ENCODE results near the gene PIWIL1.

The PIWIL1 gene

DNA sequence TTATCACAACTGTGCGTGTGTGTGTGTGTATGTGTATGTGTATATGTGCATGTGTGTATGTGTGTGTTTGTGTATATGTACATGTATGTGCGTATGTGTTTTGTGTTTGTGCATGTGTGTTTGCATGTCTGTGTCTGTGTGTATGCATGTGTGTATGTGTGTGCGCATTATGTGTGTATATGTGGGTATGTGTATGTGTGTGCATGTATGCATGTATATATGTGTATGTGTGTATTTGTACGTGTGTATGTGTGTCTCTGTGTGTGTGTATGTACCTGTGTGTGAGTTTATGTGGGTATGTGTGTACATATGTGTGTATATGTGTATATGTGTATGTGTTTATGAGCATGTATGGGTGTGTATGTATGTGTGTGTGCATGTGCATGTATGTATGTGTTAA lies 37.6 kb upstream of the PIWIL1 start:
- Histone ChIP-seq H3K9me2 (replicated peaks; ENCODE audit: insufficient read depth, low read length) (no peaks in the 10 kb centered on the region), H3K4me3 (ENCODE audit: insufficient read depth, low read length, poor library complexity, severe bottlenecking) (no peak overlapping the region), H3K27ac (ENCODE audit: low read depth, low read length) (no peak overlapping the region), H3K4me2 (ENCODE audit: low read depth, low read length, poor library complexity, severe bottlenecking) (no peak overlapping the region), H3K27me3 (ENCODE audit: low read length) (no peaks in the 10 kb centered on the region), H3K36me3 (ENCODE audit: low read length) (no peaks in the 10 kb centered on the region), H3K9me3 (ENCODE audit: insufficient read depth, low read length) (no peaks in the 10 kb centered on the region; the same call in 1 of the 2 replicates), H3K79me2 (ENCODE audit: insufficient read depth, low read length) (no peaks in the 10 kb centered on the region), H4K20me1 (ENCODE audit: low read depth, low read length) (no peaks in the 10 kb centered on the region), H3K9ac (ENCODE audit: low read length) (no peak overlapping the region), H3F3A (ENCODE audit: insufficient read depth) (no peaks in the 10 kb centered on the region), H2AFZ (ENCODE audit: low read depth, low read length, severe bottlenecking) (no peak overlapping the region)
- TF ChIP-seq EZH2phosphoT487 (conservative IDR thresholded peaks at IDR 0.05; ENCODE audit: low read length) (no peak), CTCF (IDR thresholded peaks at IDR 0.05; ENCODE audit: insufficient read depth, low read length, poor library complexity, severe bottlenecking) (no peak)

GRCh38 chr12:130300737-130301535 lies 36.8 kb upstream of the PIWIL1 start:
- no peak overlapping the region for H3K4me3 ChIP-seq (ENCODE audit: insufficient read depth, low read length, poor library complexity, severe bottlenecking)
- TF ChIP-seq EZH2phosphoT487 (conservative IDR thresholded peaks at IDR 0.05; ENCODE audit: low read length) (no peak), CTCF (IDR thresholded peaks at IDR 0.05; ENCODE audit: insufficient read depth, low read length, poor library complexity, severe bottlenecking) (no peak)
- no peaks in the 10 kb centered on the region; the same call in 1 of the 2 replicates for H3K9me3 ChIP-seq (ENCODE audit: insufficient read depth, low read length)
- H2AFZ ChIP-seq (ENCODE audit: low read depth, low read length, severe bottlenecking), result no peak overlapping the region
- H3K79me2 ChIP-seq (ENCODE audit: insufficient read depth, low read length), result no peaks in the 10 kb centered on the region
- H3K4me2 ChIP-seq (ENCODE audit: low read depth, low read length, poor library complexity, severe bottlenecking), result no peak overlapping the region
- H3K27me3 ChIP-seq (ENCODE audit: low read length), result no peaks in the 10 kb centered on the region
- no peaks in the 10 kb centered on the region for H3K36me3 ChIP-seq (ENCODE audit: low read length)
- H4K20me1 ChIP-seq (ENCODE audit: low read depth, low read length), result no peaks in the 10 kb centered on the region
- no peaks in the 10 kb centered on the region for H3F3A ChIP-seq (ENCODE audit: insufficient read depth)
- H3K9me2 ChIP-seq (replicated peaks; ENCODE audit: insufficient read depth, low read length), result no peaks in the 10 kb centered on the region
- no peak overlapping the region for H3K27ac ChIP-seq (ENCODE audit: low read depth, low read length)
- no peak overlapping the region for H3K9ac ChIP-seq (ENCODE audit: low read length)

- Histone ChIP-seq H3F3A (ENCODE audit: insufficient read depth) (no peaks in the 10 kb centered on the region), H3K79me2 (ENCODE audit: insufficient read depth, low read length) (no peaks in the 10 kb centered on the region), H2AFZ (ENCODE audit: low read depth, low read length, severe bottlenecking) (no peak overlapping the region), H3K27ac (ENCODE audit: low read depth, low read length) (no peak overlapping the region), H3K36me3 (ENCODE audit: low read length) (no peaks in the 10 kb centered on the region), H3K9me3 (ENCODE audit: insufficient read depth, low read length) (no peaks in the 10 kb centered on the region; the same call in 1 of the 2 replicates), H3K9me2 (replicated peaks; ENCODE audit: insufficient read depth, low read length) (no peaks in the 10 kb centered on the region), H4K20me1 (ENCODE audit: low read depth, low read length) (no peaks in the 10 kb centered on the region), H3K9ac (ENCODE audit: low read length) (no peak overlapping the region), H3K27me3 (ENCODE audit: low read length) (no peaks in the 10 kb centered on the region), H3K4me3 (ENCODE audit: insufficient read depth, low read length, poor library complexity, severe bottlenecking) (no peak overlapping the region), H3K4me2 (ENCODE audit: low read depth, low read length, poor library complexity, severe bottlenecking) (no peak overlapping the region)
- TF ChIP-seq EZH2phosphoT487 (conservative IDR thresholded peaks at IDR 0.05; ENCODE audit: low read length) (no peak), CTCF (IDR thresholded peaks at IDR 0.05; ENCODE audit: insufficient read depth, low read length, poor library complexity, severe bottlenecking) (no peak)
Observed at GRCh38 chr12:130301559-130301958, 36.1 kb upstream of the PIWIL1 start.

Measured in SU-DHL-6 (cell line).